Colonic mucosa (tissue), 4 donors: ENCODE measurements around the gene ARHGAP20. TPM values are rescaled to one million over a fixed set of nuclear protein-coding genes. Genes with fewer than 3 reads are reported as not detected.

Experiments used
- DNase-seq: peaks from one replicate; pipeline ENCODE4 v3.0.0-alpha.2; 2020
- H3K27ac ChIP-seq: fragments of 200-600 bp; one replicate; pipeline ENCODE4 v1.8.0; 2021
- H3K27me3 ChIP-seq: fragments of 200-600 bp; one replicate; pipeline ENCODE4 v1.8.0; 2021
- H3K36me3 ChIP-seq: fragments of 200-600 bp; one replicate; pipeline ENCODE4 v1.8.0; 2021
- H3K4me1 ChIP-seq: fragments of 200-600 bp; one replicate; pipeline ENCODE4 v1.8.0; 2021; ENCODE audit warnings: mild to moderate bottlenecking
- H3K4me3 ChIP-seq: fragments of 200-600 bp; one replicate; pipeline ENCODE4 v1.8.0; 2021
- H3K9ac ChIP-seq, 2 donors: one replicate each; pipeline ENCODE4 v1.7.0; 2013; ENCODE audit warnings: control low read depth in 2 of 2, low read depth in 2 of 2, low read length in 2 of 2
- H3K9me3 ChIP-seq: fragments of 200-600 bp; one replicate; pipeline ENCODE4 v1.8.0; 2021
- CTCF ChIP-seq: fragments of 200-600 bp; IDR thresholded peaks from one replicate; pipeline ENCODE4 v1.8.0; 2022; ENCODE audit warnings: antibody characterized with exemption, mild to moderate bottlenecking
- intact Hi-C: fragments of 100-400 bp; cut with DNase I; formaldehyde crosslinking; loops from one replicate; pipeline ENCODE4 v1.14.1; 2022
- total RNA-seq, 2 donors: library from RNA; stranded (reverse); fragmentation: NEBNext Ultra II Directional in 1 of 2; extraction: Animal tissue kit (Norgen Biotek cat#: 25700) in 1 of 2; gene quantifications; one replicate each; pipeline ENCODE4 v1.2.1, GENCODE V29; 2021
- donor health status: healthy.
- donor health status: DM: no; HTN: no; CAD: no.
- donor health status: DM: no; HTN: no; CAD: no.

Gene ARHGAP20
- total RNA-seq, 2 donors from 2014 or later: 0.74 to 1.3 TPM

- Histone ChIP-seq H3K27ac (no peak overlapping the region), H3K27me3 (no peaks in the 10 kb centered on the region), H3K36me3 (no peaks in the 10 kb centered on the region), H3K9ac (no peak overlapping the region), H3K4me1 (no peaks in the 10 kb centered on the region), H3K4me3 (no peak overlapping the region), H3K9me3 (no peaks in the 10 kb centered on the region)
- intact Hi-C loops: no loop called here
- no peak for DNase-seq
- no peak for TF ChIP-seq CTCF
Measured at GRCh38 chr11:110582728-110583432, 129.4 kb downstream of the ARHGAP20 start.

- Histone ChIP-seq H3K36me3 (no peaks in the 10 kb centered on the region), H3K4me1 (no peaks in the 10 kb centered on the region), H3K9ac (no peak overlapping the region), H3K4me3 (no peak overlapping the region), H3K27me3 (no peaks in the 10 kb centered on the region), H3K27ac (no peak overlapping the region), H3K9me3 (no peaks in the 10 kb centered on the region)
- intact Hi-C loops: no loop called here
- DNase-seq: no peak
- no peak for TF ChIP-seq CTCF
Measured at GRCh38 chr11:110580571-110580970, 131.7 kb downstream of the ARHGAP20 start.

DNA sequence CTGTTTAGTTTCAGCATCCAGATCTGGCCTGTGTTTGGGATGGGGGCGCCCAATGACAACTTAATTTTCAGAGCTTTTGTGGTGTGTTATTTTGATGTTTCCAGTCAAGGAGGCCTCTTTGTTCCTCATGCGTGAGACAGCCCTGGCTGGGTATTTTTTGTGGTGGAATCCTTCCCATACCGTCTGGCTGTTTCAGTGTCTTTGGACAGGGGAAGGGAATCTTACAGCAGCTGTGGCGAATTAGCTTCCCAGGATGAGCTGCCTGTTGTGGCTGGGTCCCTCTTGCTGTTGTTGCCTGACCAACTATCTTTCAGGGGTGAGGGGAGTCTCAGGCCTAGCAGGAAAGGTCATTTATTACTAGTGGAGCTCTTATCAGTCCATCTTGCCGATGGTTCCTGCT, 138.8 kb downstream of the ARHGAP20 start:
- DNase-seq: no peak
- Histone ChIP-seq H3K4me1 (no peaks in the 10 kb centered on the region), H3K4me3 (no peak overlapping the region), H3K9me3 (no peaks in the 10 kb centered on the region), H3K9ac (no peak overlapping the region), H3K27me3 (no peaks in the 10 kb centered on the region), H3K36me3 (no peaks in the 10 kb centered on the region), H3K27ac (no peak overlapping the region)
- TF ChIP-seq CTCF: no peak
- intact Hi-C loops: no loop called here

- no peak for DNase-seq
- intact Hi-C loops: no loop called here
- H3K27ac ChIP-seq: no peak overlapping the region
Measured at GRCh38 chr11:110571081-110571720, 141.0 kb downstream of the ARHGAP20 start.

GRCh38 chr11:110566577-110566976, 145.7 kb downstream of the ARHGAP20 start:
- no peak for DNase-seq
- Histone ChIP-seq H3K27ac (no peak overlapping the region), H3K4me1 (no peaks in the 10 kb centered on the region), H3K9me3 (no peaks in the 10 kb centered on the region), H3K36me3 (no peaks in the 10 kb centered on the region), H3K27me3 (no peaks in the 10 kb centered on the region), H3K9ac (no peak overlapping the region), H3K4me3 (no peak overlapping the region)
- intact Hi-C loops: no loop called here
- no peak for TF ChIP-seq CTCF

More at GRCh38 chr11:110571081-110571720, 141.0 kb downstream of the ARHGAP20 start:
- Histone ChIP-seq H3K36me3 (no peaks in the 10 kb centered on the region), H3K4me1 (no peaks in the 10 kb centered on the region), H3K9me3 (no peaks in the 10 kb centered on the region), H3K4me3 (no peak overlapping the region), H3K9ac (no peak overlapping the region), H3K27me3 (no peaks in the 10 kb centered on the region)
- TF ChIP-seq CTCF: no peak
